ENCODE measurements around the gene ZNF417. TPM values are rescaled to one million over a fixed set of nuclear protein-coding genes. Genes with fewer than 3 reads are reported as not detected.

Gene ZNF417
- polyA plus RNA-seq, 1 donor from 2014 or later, result 21.7 TPM

DNA sequence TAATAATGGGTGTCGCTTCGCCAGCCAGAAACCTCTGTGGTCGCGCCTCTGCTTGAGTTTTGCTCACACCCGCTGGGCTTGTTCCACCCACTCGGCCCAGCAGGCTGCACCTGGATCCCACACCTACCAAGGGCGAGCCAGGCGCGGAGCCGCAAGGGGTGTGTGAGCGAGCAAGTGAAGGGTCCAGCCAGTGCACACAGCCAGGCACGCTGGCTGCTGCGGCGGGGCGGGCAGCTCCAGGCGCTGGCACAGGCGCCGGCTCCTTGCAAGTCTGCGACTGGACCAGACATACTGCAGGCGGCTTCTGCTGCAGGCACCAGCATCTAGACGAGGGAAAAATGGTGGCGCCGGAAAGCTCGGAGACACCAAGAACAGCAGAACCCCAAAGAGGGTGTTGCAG, 32.9 kb upstream of the ZNF417 start:
- Histone ChIP-seq H3F3A (ENCODE audit: insufficient read depth, low read length, poor library complexity, severe bottlenecking) (no peaks in the 10 kb centered on the region), H3K27ac (ENCODE audit: low read length) (no peak overlapping the region), H3K4me3 (ENCODE audit: low read length) (no peak overlapping the region), H3K9ac (ENCODE audit: low read length) (no peak overlapping the region), H4K20me1 (ENCODE audit: insufficient read depth) (no peaks in the 10 kb centered on the region), H3K9me2 (ENCODE audit: insufficient read depth, low read length) (no peaks in the 10 kb centered on the region), H3K27me3 (ENCODE audit: insufficient read depth, low read depth, low read length) (no peaks in the 10 kb centered on the region), H2AFZ (ENCODE audit: low read depth, low read length) (no peak overlapping the region), H3K4me2 (ENCODE audit: low read length) (no peak overlapping the region), H3K79me2 (replicated peaks; ENCODE audit: insufficient read depth, low read length) (peaks cover 26% of the 10 kb centered on the region), H3K9me3 (ENCODE audit: low read length) (peaks cover 10% of the 10 kb centered on the region), H3K36me3 (ENCODE audit: insufficient read depth, low read length) (peaks cover under 1% of the 10 kb centered on the region)
- TF ChIP-seq SMC3 (conservative IDR thresholded peaks at IDR 0.05; ENCODE audit: poor library complexity) (no peak), RAD21 (conservative IDR thresholded peaks at IDR 0.05) (no peak), EP300 (conservative IDR thresholded peaks at IDR 0.05; ENCODE audit: poor library complexity, severe bottlenecking) (no peak)
- TF ChIP-seq, protein P1, sequence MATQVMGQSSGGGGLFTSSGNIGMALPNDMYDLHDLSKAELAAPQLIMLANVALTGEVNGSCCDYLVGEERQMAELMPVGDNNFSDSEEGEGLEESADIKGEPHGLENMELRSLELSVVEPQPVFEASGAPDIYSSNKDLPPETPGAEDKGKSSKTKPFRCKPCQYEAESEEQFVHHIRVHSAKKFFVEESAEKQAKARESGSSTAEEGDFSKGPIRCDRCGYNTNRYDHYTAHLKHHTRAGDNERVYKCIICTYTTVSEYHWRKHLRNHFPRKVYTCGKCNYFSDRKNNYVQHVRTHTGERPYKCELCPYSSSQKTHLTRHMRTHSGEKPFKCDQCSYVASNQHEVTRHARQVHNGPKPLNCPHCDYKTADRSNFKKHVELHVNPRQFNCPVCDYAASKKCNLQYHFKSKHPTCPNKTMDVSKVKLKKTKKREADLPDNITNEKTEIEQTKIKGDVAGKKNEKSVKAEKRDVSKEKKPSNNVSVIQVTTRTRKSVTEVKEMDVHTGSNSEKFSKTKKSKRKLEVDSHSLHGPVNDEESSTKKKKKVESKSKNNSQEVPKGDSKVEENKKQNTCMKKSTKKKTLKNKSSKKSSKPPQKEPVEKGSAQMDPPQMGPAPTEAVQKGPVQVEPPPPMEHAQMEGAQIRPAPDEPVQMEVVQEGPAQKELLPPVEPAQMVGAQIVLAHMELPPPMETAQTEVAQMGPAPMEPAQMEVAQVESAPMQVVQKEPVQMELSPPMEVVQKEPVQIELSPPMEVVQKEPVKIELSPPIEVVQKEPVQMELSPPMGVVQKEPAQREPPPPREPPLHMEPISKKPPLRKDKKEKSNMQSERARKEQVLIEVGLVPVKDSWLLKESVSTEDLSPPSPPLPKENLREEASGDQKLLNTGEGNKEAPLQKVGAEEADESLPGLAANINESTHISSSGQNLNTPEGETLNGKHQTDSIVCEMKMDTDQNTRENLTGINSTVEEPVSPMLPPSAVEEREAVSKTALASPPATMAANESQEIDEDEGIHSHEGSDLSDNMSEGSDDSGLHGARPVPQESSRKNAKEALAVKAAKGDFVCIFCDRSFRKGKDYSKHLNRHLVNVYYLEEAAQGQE (IDR thresholded peaks at IDR 0.05; ENCODE audit: borderline replicate concordance), result no peak

GRCh38 chr19:57947419-57948134, 31.2 kb upstream of the ZNF417 start, which contains the start of gene ZNF256:
ZNF256 (minus strand) TSS chr19:57947706; CDS start chr19:57947474, 232 bp downstream.
- H3K27ac ChIP-seq (ENCODE audit: low read length), result peak within 1 kb of the TSS; percentile 81
- H2AFZ ChIP-seq (ENCODE audit: low read depth, low read length), result peak within 1 kb of the TSS; percentile 83

More at GRCh38 chr19:57947419-57948134, 31.2 kb upstream of the ZNF417 start, which contains the start of gene ZNF256:
- Histone ChIP-seq H3K4me3 (ENCODE audit: low read length) (peak within 1 kb of the TSS; percentile 100), H3K9ac (ENCODE audit: low read length) (peak within 1 kb of the TSS; percentile 91), H3K9me3 (ENCODE audit: low read length) (peaks cover 7% of the 10 kb centered on the region), H3F3A (ENCODE audit: insufficient read depth, low read length, poor library complexity, severe bottlenecking) (no peaks in the 10 kb centered on the region), H3K4me2 (ENCODE audit: low read length) (peak within 1 kb of the TSS; percentile 98), H3K27me3 (ENCODE audit: insufficient read depth, low read depth, low read length) (no peaks in the 10 kb centered on the region), H4K20me1 (ENCODE audit: insufficient read depth) (no peaks in the 10 kb centered on the region), H3K9me2 (ENCODE audit: insufficient read depth, low read length) (no peaks in the 10 kb centered on the region), H3K79me2 (replicated peaks; ENCODE audit: insufficient read depth, low read length) (peaks cover 31% of the 10 kb centered on the region), H3K36me3 (ENCODE audit: insufficient read depth, low read length) (peaks cover 17% of the 10 kb centered on the region)
- TF ChIP-seq POLR2AphosphoS5 (IDR thresholded peaks at IDR 0.05) (peak; percentile 82), EZH2 (IDR thresholded peaks at IDR 0.05; ENCODE audit: borderline replicate concordance, insufficient read depth, low read length, poor library complexity, severe bottlenecking) (no peak), RAD21 (conservative IDR thresholded peaks at IDR 0.05) (peak; percentile 62), MXI1 (conservative IDR thresholded peaks at IDR 0.05; ENCODE audit: poor library complexity, severe bottlenecking) (peak; percentile 71), SMC3 (conservative IDR thresholded peaks at IDR 0.05; ENCODE audit: poor library complexity) (peak; percentile 68), TAF1 (IDR thresholded peaks at IDR 0.05; ENCODE audit: low read depth) (peak; percentile 71), EP300 (conservative IDR thresholded peaks at IDR 0.05; ENCODE audit: poor library complexity, severe bottlenecking) (peak; percentile 33)
- TF ChIP-seq, protein P2, sequence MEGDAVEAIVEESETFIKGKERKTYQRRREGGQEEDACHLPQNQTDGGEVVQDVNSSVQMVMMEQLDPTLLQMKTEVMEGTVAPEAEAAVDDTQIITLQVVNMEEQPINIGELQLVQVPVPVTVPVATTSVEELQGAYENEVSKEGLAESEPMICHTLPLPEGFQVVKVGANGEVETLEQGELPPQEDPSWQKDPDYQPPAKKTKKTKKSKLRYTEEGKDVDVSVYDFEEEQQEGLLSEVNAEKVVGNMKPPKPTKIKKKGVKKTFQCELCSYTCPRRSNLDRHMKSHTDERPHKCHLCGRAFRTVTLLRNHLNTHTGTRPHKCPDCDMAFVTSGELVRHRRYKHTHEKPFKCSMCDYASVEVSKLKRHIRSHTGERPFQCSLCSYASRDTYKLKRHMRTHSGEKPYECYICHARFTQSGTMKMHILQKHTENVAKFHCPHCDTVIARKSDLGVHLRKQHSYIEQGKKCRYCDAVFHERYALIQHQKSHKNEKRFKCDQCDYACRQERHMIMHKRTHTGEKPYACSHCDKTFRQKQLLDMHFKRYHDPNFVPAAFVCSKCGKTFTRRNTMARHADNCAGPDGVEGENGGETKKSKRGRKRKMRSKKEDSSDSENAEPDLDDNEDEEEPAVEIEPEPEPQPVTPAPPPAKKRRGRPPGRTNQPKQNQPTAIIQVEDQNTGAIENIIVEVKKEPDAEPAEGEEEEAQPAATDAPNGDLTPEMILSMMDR (IDR thresholded peaks at IDR 0.05; ENCODE audit: poor library complexity, severe bottlenecking), result peak; percentile 97
- TF ChIP-seq, protein P1 (IDR thresholded peaks at IDR 0.05; ENCODE audit: borderline replicate concordance), result peak; percentile 59
